Adrenal gland (tissue), 5 donors: ENCODE data around the gene PTH1R.

Source experiments
- CTCF ChIP-seq, 6 experiments: fragments of 450-650 bp in 4 of 6; fragments of 200-600 bp in 2 of 6; sonication (generic) in 1 of 6; IDR thresholded peaks; 1 replicate in 5 of 6; 2 replicates in 1 of 6; pipeline versions ENCODE4 v1.5.1 to v1.8.0; 2016 to 2021; ENCODE audit warnings: antibody characterized with exemption in 6 of 6, mild to moderate bottlenecking in 2 of 6, moderate library complexity in 1 of 6
- POLR2A ChIP-seq, 2 donors: fragments of 450-650 bp; IDR thresholded peaks; one replicate each; pipeline ENCODE4 v1.6.1; 2017; ENCODE audit warnings: antibody characterized with exemption in 2 of 2, mild to moderate bottlenecking in 2 of 2, moderate library complexity in 1 of 2
- donor health status: DM: no; HTN: no; CAD: no.

DNA sequence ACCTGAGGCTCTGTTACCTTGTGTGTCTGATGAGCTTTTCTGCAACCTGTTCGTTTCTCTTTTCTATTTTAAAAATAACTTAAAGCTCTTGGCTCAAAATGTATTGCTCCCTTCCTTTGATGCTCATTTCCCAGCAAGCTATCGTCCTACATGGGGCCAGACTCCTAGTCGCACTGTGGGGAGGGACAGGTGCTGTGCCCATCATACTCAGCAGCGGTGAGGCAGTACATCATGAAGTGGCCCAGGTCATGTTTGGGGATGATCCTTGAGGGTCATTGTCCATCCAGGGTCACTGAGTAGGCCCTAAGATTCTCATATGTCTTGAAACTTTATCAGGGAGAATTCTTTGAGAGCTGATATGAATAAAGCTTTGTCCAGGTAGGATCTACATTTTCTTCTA is 41.1 kb downstream of the PTH1R start:
- no peak for TF ChIP-seq CTCF (IDR thresholded peaks at IDR 0.05)
- no peak for TF ChIP-seq POLR2A (IDR thresholded peaks at IDR 0.05)
